GM19397 (cell line): ENCODE results near the gene ZNF469.
"Not testable (repeated sequence)": the region's sequence is repeated elsewhere in the genome, so short reads cannot be mapped to it uniquely, and the experiment has no call there.

Experiments used
- ATAC-seq: cut with Tn5 transposase; IDR thresholded peaks from one replicate; pipeline ENCODE4 v1.9.1; 2021; ENCODE audit warnings: mild to moderate bottlenecking, moderate library complexity; ENCODE audit not compliant: unreplicated experiment

The ZNF469 gene

GRCh38 chr16:88407807-88408206, 25.0 kb downstream of the ZNF469 start:
- ATAC-seq: no peak

- no peak for ATAC-seq
These were observed 25.9 kb downstream of the ZNF469 start for GRCh38 chr16:88408561-88409142.

GRCh38 chr16:88409296-88410065, 26.7 kb downstream of the ZNF469 start:
- no peak for ATAC-seq

- not testable (repeated sequence) for ATAC-seq
These were observed 27.7 kb downstream of the ZNF469 start for GRCh38 chr16:88410297-88410968.

GRCh38 chr16:88411951-88412576, 29.3 kb downstream of the ZNF469 start:
- ATAC-seq: no peak

GRCh38 chr16:88412766-88413165, 30.0 kb downstream of the ZNF469 start:
- ATAC-seq: no peak

GRCh38 chr16:88413231-88413630, 30.5 kb downstream of the ZNF469 start:
- ATAC-seq: no peak

- ATAC-seq: no peak
These were observed 30.9 kb downstream of the ZNF469 start for GRCh38 chr16:88413631-88414030.

GRCh38 chr16:88414521-88415380, 32.0 kb downstream of the ZNF469 start:
- ATAC-seq: no peak

- no peak for ATAC-seq
These were observed 32.6 kb downstream of the ZNF469 start for GRCh38 chr16:88415381-88415705.

GRCh38 chr16:88415713-88416323, 33.1 kb downstream of the ZNF469 start:
- ATAC-seq: no peak

GRCh38 chr16:88416686-88417085, 33.9 kb downstream of the ZNF469 start:
- ATAC-seq: no peak

- no peak for ATAC-seq
These were observed 35.1 kb downstream of the ZNF469 start for GRCh38 chr16:88417684-88418476.

GRCh38 chr16:88418869-88419268, 36.1 kb downstream of the ZNF469 start:
- ATAC-seq: no peak

GRCh38 chr16:88419790-88420189, 37.0 kb downstream of the ZNF469 start:
- ATAC-seq: no peak

GRCh38 chr16:88420496-88420895, 37.7 kb downstream of the ZNF469 start:
- ATAC-seq: no peak

GRCh38 chr16:88421301-88421700, 38.5 kb downstream of the ZNF469 start:
- no peak for ATAC-seq

- no peak for ATAC-seq
These were observed 39.2 kb downstream of the ZNF469 start for GRCh38 chr16:88421871-88422433.

GRCh38 chr16:88422733-88423447, 40.1 kb downstream of the ZNF469 start:
- no peak for ATAC-seq
